C4-2B (cell line): ENCODE results near the gene NPTXR.

Experiments used
- H3K27ac ChIP-seq: fragments of 450-650 bp; 2 replicates; pipeline ENCODE4 v1.5.1; 2017
- ZFX ChIP-seq: fragments of 450-650 bp; IDR thresholded peaks from 2 replicates; pipeline ENCODE4 v1.6.1; 2017
- TF ChIP-seq, protein P1 (sequence below): fragments of 450-650 bp; conservative IDR thresholded peaks from 2 replicates; pipeline ENCODE4 v1.5.1; 2017; ENCODE audit warnings: mild to moderate bottlenecking

NPTXR gene

DNA sequence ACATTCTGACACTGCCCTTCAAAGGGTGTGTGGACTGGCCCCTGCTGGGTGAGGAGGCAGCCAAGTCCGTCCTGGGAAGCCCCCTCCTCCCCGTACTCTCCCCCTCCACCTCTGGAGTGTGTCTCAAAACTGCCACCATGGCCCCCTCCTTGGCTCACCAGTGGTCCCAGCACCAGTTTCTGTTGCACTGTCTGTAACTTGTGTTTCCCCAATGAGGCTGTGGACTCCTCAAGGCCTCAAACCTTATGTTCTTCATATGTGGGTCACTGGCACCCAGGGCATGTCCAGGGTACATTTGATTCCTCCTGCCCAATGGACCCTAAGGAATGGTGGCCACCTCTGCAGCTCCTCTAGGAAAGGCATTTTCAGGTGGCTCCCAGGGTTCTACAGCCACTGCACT, 6.6 kb upstream of the NPTXR start:
- TF ChIP-seq, protein P1, sequence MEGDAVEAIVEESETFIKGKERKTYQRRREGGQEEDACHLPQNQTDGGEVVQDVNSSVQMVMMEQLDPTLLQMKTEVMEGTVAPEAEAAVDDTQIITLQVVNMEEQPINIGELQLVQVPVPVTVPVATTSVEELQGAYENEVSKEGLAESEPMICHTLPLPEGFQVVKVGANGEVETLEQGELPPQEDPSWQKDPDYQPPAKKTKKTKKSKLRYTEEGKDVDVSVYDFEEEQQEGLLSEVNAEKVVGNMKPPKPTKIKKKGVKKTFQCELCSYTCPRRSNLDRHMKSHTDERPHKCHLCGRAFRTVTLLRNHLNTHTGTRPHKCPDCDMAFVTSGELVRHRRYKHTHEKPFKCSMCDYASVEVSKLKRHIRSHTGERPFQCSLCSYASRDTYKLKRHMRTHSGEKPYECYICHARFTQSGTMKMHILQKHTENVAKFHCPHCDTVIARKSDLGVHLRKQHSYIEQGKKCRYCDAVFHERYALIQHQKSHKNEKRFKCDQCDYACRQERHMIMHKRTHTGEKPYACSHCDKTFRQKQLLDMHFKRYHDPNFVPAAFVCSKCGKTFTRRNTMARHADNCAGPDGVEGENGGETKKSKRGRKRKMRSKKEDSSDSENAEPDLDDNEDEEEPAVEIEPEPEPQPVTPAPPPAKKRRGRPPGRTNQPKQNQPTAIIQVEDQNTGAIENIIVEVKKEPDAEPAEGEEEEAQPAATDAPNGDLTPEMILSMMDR, result no peak
- TF ChIP-seq ZFX, result no peak
- H3K27ac ChIP-seq, result no peak overlapping the region

DNA sequence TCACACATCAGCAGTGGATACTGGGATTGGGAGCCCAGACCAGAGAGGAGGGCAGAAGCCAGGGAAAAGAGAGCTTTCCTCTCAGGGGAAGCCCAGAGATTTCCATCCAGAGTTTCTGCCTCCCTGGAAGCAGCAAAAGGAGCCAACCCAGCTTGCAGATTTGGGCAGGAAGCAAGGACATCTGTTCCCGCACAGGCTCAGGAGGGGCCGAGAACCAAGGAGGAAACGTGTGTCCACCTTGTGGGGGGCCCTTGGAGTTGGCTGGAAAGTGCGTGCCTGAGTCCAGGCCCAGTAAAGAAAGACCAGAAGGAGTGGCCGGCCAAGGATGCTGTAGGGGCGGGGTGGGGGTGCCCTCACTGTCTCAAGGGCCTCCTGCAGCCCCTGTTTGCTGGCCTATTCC, 6.0 kb upstream of the NPTXR start:
- H3K27ac ChIP-seq, result no peak overlapping the region
- TF ChIP-seq, protein P1, result no peak
- no peak for TF ChIP-seq ZFX

DNA sequence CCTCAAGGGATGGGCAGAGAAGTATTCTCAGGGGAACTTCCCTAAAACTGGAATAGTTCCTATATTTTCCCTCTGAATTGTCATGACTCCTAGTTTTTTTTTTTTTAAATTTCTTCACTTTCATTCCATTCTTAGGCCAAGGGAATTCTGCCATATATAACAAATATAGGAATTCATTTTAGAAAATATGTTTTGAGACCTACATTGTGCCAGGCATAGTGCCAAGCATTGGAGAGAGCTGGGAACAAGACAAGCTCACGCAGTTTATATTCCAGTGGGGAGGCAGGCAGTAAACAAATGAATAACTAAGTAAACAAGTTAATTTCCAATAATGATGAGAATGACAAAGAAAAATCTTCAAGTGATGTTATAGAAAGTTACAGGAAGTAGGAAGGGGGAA, 2.6 kb upstream of the NPTXR start:
- no peak overlapping the region for H3K27ac ChIP-seq
- TF ChIP-seq ZFX, result no peak
- TF ChIP-seq, protein P1, result no peak

DNA sequence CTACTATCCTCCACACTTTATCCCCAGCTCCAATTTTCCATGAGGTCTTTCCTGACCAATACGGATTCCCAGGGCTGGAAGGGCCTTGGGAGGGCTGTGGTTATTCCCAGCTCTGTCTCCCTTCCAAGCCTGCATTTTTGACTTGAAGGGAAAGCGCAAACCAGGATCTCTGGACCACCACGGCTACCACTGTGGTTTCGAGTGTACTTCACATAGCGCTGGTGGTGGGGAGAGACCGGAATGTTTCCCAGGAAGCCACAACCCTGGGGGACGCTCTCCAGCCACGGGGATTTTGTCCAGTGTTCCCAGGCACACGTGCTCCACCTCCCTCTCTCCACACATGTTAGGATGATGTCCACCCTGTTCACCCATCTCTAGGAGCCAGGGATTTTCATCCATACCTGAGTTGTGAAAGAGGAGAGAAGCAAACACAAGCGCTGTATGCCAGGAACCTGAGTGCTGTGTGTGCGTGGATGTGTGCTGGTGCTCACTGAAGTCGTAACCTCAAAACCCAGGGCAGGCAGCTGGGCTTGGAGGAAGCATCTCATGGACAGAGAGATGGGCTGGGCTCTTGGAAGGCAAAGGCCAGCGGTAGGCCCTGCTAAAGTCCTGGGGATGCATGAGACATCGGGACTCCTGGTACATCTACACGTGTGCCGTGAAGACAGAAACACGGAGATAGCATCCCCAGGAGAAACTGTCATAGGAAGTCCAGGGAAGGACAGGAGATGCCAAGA, 1.3 kb upstream of the NPTXR start:
- no peak overlapping the region for H3K27ac ChIP-seq
- TF ChIP-seq, protein P1, result no peak

DNA sequence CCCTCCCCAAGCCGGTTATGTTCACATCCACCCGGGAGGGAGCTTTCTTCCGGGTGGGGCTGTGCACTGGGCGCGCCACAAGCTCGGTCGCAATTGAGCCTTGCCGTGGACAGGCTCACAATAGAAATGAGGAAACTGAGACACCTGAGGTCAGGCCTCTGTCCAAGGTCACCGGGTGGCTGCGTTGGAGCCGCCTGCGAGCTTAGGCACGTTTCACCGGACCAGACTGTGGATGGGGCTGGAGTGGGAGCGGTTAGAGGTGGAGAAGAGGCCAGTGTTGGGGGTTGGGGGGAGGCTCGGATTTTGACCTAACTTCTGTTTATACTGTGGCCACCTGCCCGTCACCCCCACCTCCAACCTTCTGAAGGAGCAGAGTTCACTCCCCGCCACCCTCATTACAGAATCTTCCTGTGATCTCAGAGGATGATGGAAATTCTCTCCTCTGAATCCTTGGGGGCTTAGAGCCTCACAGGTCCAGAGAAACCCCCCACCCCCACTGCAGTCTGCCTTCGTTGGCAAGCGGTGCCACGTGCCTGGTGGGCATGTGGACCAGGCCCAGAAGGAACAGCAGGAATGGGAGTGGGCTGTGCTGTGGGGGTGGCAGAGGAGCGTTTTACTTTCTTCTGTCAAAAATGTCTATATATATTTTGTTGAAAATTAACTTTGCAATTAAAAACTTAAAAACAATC, 631 bp upstream of the NPTXR start:
- TF ChIP-seq, protein P1, result no peak
- H3K27ac ChIP-seq, result peak overlapping the region; percentile 59

DNA sequence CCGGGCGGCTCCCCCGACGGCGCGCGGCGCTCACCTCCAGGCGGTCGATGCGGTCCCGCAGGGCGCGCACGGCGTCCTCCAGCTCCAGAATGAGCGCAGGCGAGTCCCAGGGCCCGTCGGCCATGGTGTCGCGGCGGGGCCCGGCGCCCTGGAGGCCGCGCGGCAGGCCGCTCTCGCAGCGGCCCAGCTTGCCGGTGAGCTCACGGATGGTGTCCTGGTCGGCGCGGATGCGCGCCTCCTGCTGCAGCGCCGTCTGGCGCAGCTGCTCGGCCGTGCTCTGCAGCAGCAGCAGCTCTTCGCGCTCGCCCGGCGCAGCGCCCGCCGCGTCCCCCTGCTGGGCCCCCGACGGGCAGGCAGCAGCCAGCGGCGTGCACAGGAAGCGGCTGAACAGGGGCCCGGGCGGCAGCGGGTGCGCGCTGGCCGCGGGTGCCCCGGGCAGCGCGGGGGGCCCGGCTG, 599 bp downstream of the NPTXR start:
- peak overlapping the region; percentile 59 for H3K27ac ChIP-seq
- TF ChIP-seq, protein P1, result no peak; the same call in 1 of the 2 replicates
- TF ChIP-seq ZFX, result peak; percentile 89; the same call in 1 of the 2 replicates

DNA sequence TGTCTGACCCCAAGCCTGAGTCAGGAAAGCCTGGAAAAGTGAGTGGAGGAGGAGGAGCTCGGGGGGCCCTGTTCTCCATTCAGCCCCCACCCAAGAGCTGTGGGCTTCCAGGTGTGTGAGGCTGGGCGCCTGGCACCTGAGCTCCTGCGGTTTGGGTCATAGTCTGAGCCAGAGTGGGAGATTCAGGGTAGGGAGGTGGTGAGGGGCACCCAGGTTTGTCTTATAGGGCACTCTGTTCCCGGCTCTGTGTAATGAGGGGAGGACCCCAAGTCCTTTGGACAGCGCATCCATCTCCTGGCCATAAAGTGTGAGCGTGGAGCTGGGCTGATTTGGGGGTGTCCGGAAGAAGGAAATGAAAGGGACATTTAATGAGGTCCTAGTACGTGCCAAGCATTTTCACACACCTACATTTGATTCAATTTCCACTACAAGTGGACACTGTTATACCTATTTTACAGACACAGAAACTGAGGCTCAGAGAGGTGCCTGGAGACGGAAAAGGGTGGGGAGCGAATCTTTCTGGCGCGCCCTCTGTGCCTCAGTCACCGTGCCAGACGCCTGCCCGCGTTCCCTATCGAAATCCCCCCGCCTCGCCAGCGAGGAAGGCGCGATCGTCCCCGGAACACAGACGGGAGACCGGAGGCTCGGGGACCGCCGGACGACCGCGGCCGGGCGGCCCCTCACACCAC, 1.2 kb downstream of the NPTXR start:
- TF ChIP-seq ZFX, result no peak
- TF ChIP-seq, protein P1, result no peak
- H3K27ac ChIP-seq, result peak overlapping the region; percentile 59
